HepG2 (cell line): ENCODE data around the gene RDH12. TPM values are rescaled to one million over a fixed set of nuclear protein-coding genes. Genes with fewer than 3 reads are reported as not detected.

Experiments used
- BRF2 ChIP-seq: sonication (generic); formaldehyde crosslinking; IDR thresholded peaks from 2 replicates; pipeline ENCODE4 v1.8.1; 2022; ENCODE audit warnings: mild to moderate bottlenecking, missing genetic modification reagents
- DMAP1 ChIP-seq: IDR thresholded peaks from 2 replicates; pipeline ENCODE4 v1.6.1; 2016
- MED1 ChIP-seq: sonication (generic); formaldehyde crosslinking; IDR thresholded peaks from 2 replicates; pipeline ENCODE4 v1.4.0; 2020; ENCODE audit warnings: missing genetic modification reagents
- MTF1 ChIP-seq: sonication (generic); formaldehyde crosslinking; IDR thresholded peaks from 2 replicates; pipeline ENCODE4 v1.5.0; 2020; ENCODE audit warnings: missing genetic modification reagents
- NR1H2 ChIP-seq: sonication (generic); formaldehyde crosslinking; IDR thresholded peaks from 2 replicates; pipeline ENCODE4 v1.8.1; 2022; ENCODE audit warnings: low read depth, missing genetic modification reagents, borderline replicate concordance
- PAF1 ChIP-seq: IDR thresholded peaks from 2 replicates; pipeline ENCODE4 v1.6.1; 2016; ENCODE audit warnings: missing genetic modification reagents, missing compliant biosample characterization
- POLR2A ChIP-seq, 2 experiments: IDR thresholded peaks; 2 replicates each; pipeline ENCODE4 v1.6.1; 2011; ENCODE audit warnings: low read depth in 2 of 2, low read length in 2 of 2, mild to moderate bottlenecking in 1 of 2, moderate library complexity in 1 of 2; ENCODE audit not compliant: insufficient read depth in 1 of 2
- SALL1 ChIP-seq: sonication (generic); formaldehyde crosslinking; IDR thresholded peaks from 2 replicates; pipeline ENCODE4 v1.8.0; 2022; ENCODE audit warnings: mild to moderate bottlenecking, missing genetic modification reagents
- SNRNP70 ChIP-seq: fragments of 200-400 bp; formaldehyde crosslinking; IDR thresholded peaks from 2 replicates; pipeline ENCODE4 v1.6.1; 2017; ENCODE audit warnings: mild to moderate bottlenecking, low read depth, low read length, moderate library complexity
- TFAP4 ChIP-seq: sonication (generic); IDR thresholded peaks from 2 replicates; pipeline ENCODE4 v1.6.1; 2016; ENCODE audit warnings: low read depth, borderline replicate concordance
- TGIF2 ChIP-seq: IDR thresholded peaks from 2 replicates; pipeline ENCODE4 v1.6.1; 2016; ENCODE audit warnings: control low read depth, missing compliant biosample characterization
- YEATS4 ChIP-seq: sonication (generic); formaldehyde crosslinking; IDR thresholded peaks from 2 replicates; pipeline ENCODE4 v1.4.0; 2020; ENCODE audit warnings: missing genetic modification reagents, borderline replicate concordance
- ZFY ChIP-seq: sonication (generic); formaldehyde crosslinking; IDR thresholded peaks from 2 replicates; pipeline ENCODE4 v1.4.0; 2020; ENCODE audit warnings: missing genetic modification reagents
- ZNF24 ChIP-seq: fragments of 450-650 bp; IDR thresholded peaks from 2 replicates; pipeline ENCODE4 v1.6.1; 2017; ENCODE audit warnings: antibody characterized with exemption, mild to moderate bottlenecking
- ZNF468 ChIP-seq: sonication (generic); formaldehyde crosslinking; IDR thresholded peaks from 2 replicates; pipeline ENCODE4 v1.8.0; 2022; ENCODE audit warnings: mild to moderate bottlenecking, moderate library complexity, missing genetic modification reagents
- ZNF703 ChIP-seq: sonication (generic); formaldehyde crosslinking; IDR thresholded peaks from 2 replicates; pipeline ENCODE4 v1.5.1; 2020; ENCODE audit warnings: missing genetic modification reagents, mild to moderate bottlenecking, moderate library complexity, borderline replicate concordance
- polyA plus RNA-seq, 8 experiments: library from polyadenylated mRNA; depleted of rRNA in 3 of 8; stranded (reverse) in 7 of 8; unstranded in 1 of 8; fragments of >200 nt; fragmentation: Illumina TruSeq in 4 of 8; extraction: Trizol in 4 of 8; gene quantifications; 2 replicates each; pipeline versions ENCODE4 v1.2.1 to v1.2.3, GENCODE V29; 2011 to 2016; ENCODE audit warnings: low read depth in 4 of 8, missing spikeins in 1 of 8, mixed read lengths in 1 of 8; ENCODE audit not compliant: insufficient read depth in 1 of 8
- total RNA-seq, 5 experiments: library from RNA; depleted of rRNA; stranded (reverse); fragments of >200 nt; fragmentation: Illumina TruSeq; extraction: Trizol; gene quantifications; 2 replicates each; pipeline ENCODE4 v1.2.3, GENCODE V29; 2016; ENCODE audit warnings: low read depth in 1 of 5
- TF ChIP-seq, protein P1 (sequence below): IDR thresholded peaks from 2 replicates; pipeline ENCODE4 v1.6.1; 2016
- TF ChIP-seq, protein P2 (sequence below), 2 experiments: sonication (generic) in 1 of 2; formaldehyde crosslinking in 1 of 2; IDR thresholded peaks; 2 replicates each; pipeline versions ENCODE4 v1.4.0 to v1.6.1; 2018 to 2020; ENCODE audit warnings: missing genetic modification reagents in 2 of 2, borderline replicate concordance in 1 of 2, low read depth in 1 of 2, mild to moderate bottlenecking in 1 of 2, missing biosample characterization in 1 of 2
- TF ChIP-seq, protein P3 (sequence below): IDR thresholded peaks from 2 replicates; pipeline ENCODE4 v1.6.1; 2016; ENCODE audit warnings: mild to moderate bottlenecking
- TF ChIP-seq, protein P4 (sequence below): sonication (generic); formaldehyde crosslinking; IDR thresholded peaks from 2 replicates; pipeline ENCODE4 v1.4.0; 2020; ENCODE audit warnings: missing genetic modification reagents

Gene RDH12
- total and polyA plus RNA-seq, 2 of the 13 experiments (the other 11 are each of a cell fraction or from before 2014, with no cell fraction given) = 1.6 to 2.1 TPM

DNA sequence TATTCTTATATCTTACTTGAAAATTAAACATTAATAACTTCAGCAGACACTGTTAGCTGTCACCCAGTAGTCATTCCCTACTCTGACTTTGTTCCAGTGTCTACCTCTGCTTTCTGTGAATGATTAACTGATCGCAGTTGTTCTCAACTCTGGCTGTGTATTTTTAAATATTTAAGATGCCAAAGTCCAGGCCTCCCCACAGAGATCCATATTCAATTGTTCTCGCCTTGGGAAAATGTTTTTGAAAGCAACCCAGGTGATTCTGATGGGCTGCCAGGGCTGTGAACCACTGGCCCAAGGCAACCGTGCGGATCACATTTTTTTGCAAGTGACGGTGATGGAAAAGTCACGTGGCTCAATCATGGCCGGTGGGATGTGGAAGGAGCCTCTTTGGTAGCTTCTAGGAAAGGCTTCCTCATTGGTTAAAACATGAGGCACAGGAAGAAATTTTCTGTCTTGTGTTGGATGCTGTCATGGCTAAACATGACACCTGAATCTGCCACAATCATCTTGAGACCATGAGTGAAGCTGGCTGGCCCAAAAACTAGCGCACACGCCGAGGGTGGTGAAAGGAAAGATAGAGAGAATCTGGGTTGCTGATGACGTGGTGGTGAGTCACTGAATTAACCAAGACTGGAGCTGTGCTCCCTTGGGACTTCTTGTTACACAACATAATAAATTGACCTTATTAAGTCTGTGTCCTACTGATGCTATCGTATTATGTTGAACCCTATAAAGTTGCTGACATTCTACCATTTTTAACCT lies 37.2 kb downstream of the RDH12 start (continued):
- TF ChIP-seq SNRNP70 = no peak
- TF ChIP-seq ZNF24 = no peak
- TF ChIP-seq MED1 (CRISPR knock-in tag) = peak; percentile 77
- TF ChIP-seq TFAP4 = peak; percentile 83
- TF ChIP-seq DMAP1 (CRISPR knock-in tag) = peak; percentile 73; the same call in 1 of the 2 replicates
- no peak for TF ChIP-seq PAF1 (CRISPR knock-in tag)
- TF ChIP-seq NR1H2 (CRISPR knock-in tag) = no peak
- TF ChIP-seq ZNF468 (CRISPR knock-in tag) = no peak
- TF ChIP-seq MTF1 (CRISPR knock-in tag) = no peak
- peak; percentile 99 for TF ChIP-seq SALL1 (CRISPR knock-in tag)
- TF ChIP-seq, protein P1, sequence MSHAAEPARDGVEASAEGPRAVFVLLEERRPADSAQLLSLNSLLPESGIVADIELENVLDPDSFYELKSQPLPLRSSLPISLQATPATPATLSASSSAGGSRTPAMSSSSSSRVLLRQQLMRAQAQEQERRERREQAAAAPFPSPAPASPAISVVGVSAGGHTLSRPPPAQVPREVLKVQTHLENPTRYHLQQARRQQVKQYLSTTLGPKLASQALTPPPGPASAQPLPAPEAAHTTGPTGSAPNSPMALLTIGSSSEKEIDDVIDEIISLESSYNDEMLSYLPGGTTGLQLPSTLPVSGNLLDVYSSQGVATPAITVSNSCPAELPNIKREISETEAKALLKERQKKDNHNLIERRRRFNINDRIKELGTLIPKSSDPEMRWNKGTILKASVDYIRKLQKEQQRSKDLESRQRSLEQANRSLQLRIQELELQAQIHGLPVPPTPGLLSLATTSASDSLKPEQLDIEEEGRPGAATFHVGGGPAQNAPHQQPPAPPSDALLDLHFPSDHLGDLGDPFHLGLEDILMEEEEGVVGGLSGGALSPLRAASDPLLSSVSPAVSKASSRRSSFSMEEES (CRISPR knock-in tag) = peak; percentile 76; the same call in 1 of the 2 replicates
- no peak for TF ChIP-seq ZNF703 (CRISPR knock-in tag)
- TF ChIP-seq TGIF2 (CRISPR knock-in tag) = peak; percentile 65; the same call in 1 of the 2 replicates
- 0 out of 4 replicates have a peak, but pooled peaks of 1 of the 2 experiments have one; percentile 23 for TF ChIP-seq POLR2A (IDR thresholded peaks at IDR 0.05; ENCODE audit: insufficient read depth in 1 of 2, low read depth in 2 of 2, low read length in 2 of 2)
- TF ChIP-seq, protein P2, sequence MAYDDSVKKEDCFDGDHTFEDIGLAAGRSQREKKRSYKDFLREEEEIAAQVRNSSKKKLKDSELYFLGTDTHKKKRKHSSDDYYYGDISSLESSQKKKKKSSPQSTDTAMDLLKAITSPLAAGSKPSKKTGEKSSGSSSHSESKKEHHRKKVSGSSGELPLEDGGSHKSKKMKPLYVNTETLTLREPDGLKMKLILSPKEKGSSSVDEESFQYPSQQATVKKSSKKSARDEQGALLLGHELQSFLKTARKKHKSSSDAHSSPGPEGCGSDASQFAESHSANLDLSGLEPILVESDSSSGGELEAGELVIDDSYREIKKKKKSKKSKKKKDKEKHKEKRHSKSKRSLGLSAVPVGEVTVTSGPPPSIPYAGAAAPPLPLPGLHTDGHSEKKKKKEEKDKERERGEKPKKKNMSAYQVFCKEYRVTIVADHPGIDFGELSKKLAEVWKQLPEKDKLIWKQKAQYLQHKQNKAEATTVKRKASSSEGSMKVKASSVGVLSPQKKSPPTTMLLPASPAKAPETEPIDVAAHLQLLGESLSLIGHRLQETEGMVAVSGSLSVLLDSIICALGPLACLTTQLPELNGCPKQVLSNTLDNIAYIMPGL (CRISPR knock-in tag; IDR thresholded peaks at IDR 0.05; ENCODE audit: borderline replicate concordance in 1 of 2, low read depth in 1 of 2) = peak in 1 of 2 experiments; percentile 27; a peak in 1 of 4 replicates
- TF ChIP-seq ZFY (CRISPR knock-in tag) = peak; percentile 33; the same call in 1 of the 2 replicates
- TF ChIP-seq, protein P3, sequence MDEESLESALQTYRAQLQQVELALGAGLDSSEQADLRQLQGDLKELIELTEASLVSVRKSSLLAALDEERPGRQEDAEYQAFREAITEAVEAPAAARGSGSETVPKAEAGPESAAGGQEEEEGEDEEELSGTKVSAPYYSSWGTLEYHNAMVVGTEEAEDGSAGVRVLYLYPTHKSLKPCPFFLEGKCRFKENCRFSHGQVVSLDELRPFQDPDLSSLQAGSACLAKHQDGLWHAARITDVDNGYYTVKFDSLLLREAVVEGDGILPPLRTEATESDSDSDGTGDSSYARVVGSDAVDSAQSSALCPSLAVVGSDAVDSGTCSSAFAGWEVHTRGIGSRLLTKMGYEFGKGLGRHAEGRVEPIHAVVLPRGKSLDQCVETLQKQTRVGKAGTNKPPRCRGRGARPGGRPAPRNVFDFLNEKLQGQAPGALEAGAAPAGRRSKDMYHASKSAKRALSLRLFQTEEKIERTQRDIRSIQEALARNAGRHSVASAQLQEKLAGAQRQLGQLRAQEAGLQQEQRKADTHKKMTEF (CRISPR knock-in tag) = peak; percentile 86
- TF ChIP-seq BRF2 (CRISPR knock-in tag) = no peak
- TF ChIP-seq, protein P4, sequence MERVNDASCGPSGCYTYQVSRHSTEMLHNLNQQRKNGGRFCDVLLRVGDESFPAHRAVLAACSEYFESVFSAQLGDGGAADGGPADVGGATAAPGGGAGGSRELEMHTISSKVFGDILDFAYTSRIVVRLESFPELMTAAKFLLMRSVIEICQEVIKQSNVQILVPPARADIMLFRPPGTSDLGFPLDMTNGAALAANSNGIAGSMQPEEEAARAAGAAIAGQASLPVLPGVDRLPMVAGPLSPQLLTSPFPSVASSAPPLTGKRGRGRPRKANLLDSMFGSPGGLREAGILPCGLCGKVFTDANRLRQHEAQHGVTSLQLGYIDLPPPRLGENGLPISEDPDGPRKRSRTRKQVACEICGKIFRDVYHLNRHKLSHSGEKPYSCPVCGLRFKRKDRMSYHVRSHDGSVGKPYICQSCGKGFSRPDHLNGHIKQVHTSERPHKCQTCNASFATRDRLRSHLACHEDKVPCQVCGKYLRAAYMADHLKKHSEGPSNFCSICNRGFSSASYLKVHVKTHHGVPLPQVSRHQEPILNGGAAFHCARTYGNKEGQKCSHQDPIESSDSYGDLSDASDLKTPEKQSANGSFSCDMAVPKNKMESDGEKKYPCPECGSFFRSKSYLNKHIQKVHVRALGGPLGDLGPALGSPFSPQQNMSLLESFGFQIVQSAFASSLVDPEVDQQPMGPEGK (CRISPR knock-in tag) = peak; percentile 23; the same call in 1 of the 2 replicates
- TF ChIP-seq YEATS4 (CRISPR knock-in tag) = peak; percentile 44; the same call in 1 of the 2 replicates
